GM18861 (cell line): ENCODE measurements around the gene DOCK11.
A peak's percentile ranks its signal among the peaks of the same experiment; 100 is the strongest.

Source experiments
- ATAC-seq: cut with Tn5 transposase; IDR thresholded peaks from one replicate; pipeline ENCODE4 v1.9.1; 2021; ENCODE audit not compliant: unreplicated experiment

DOCK11 gene

GRCh38 chrX:118626346-118626745 is 130.7 kb downstream of the DOCK11 start:
- no peak for ATAC-seq

GRCh38 chrX:118627084-118627758 is 131.6 kb downstream of the DOCK11 start:
- ATAC-seq, result no peak

GRCh38 chrX:118630848-118631247 is 135.2 kb downstream of the DOCK11 start:
- no peak for ATAC-seq

GRCh38 chrX:118631586-118631985 is 136.0 kb downstream of the DOCK11 start:
- no peak for ATAC-seq

GRCh38 chrX:118632862-118633261 is 137.2 kb downstream of the DOCK11 start:
- peak; percentile 61 for ATAC-seq

GRCh38 chrX:118633530-118633929 is 137.9 kb downstream of the DOCK11 start:
- ATAC-seq, result no peak

GRCh38 chrX:118634336-118634735 is 138.7 kb downstream of the DOCK11 start:
- ATAC-seq, result no peak

GRCh38 chrX:118637997-118638396 is 142.4 kb downstream of the DOCK11 start:
- ATAC-seq, result no peak

- ATAC-seq, result no peak
Observed at GRCh38 chrX:118644378-118644777, 148.8 kb downstream of the DOCK11 start.

GRCh38 chrX:118652717-118653116 is 157.1 kb downstream of the DOCK11 start:
- ATAC-seq, result no peak

- no peak for ATAC-seq
Observed at GRCh38 chrX:118654331-118654730, 158.7 kb downstream of the DOCK11 start.

- ATAC-seq, result no peak
Observed at GRCh38 chrX:118655561-118656246, 160.1 kb downstream of the DOCK11 start.

- no peak for ATAC-seq
Observed at GRCh38 chrX:118657413-118657812, 161.8 kb downstream of the DOCK11 start.

GRCh38 chrX:118660085-118660484 is 164.5 kb downstream of the DOCK11 start:
- ATAC-seq, result no peak

- no peak for ATAC-seq
Observed at GRCh38 chrX:118665204-118665603, 169.6 kb downstream of the DOCK11 start.

GRCh38 chrX:118666521-118666920 is 170.9 kb downstream of the DOCK11 start:
- ATAC-seq, result no peak

- no peak for ATAC-seq
Observed at GRCh38 chrX:118669435-118669834, 173.8 kb downstream of the DOCK11 start.

GRCh38 chrX:118675326-118675965 is 179.8 kb downstream of the DOCK11 start:
- ATAC-seq, result no peak

- ATAC-seq, result no peak
Observed at GRCh38 chrX:118675966-118676349, 180.3 kb downstream of the DOCK11 start.

- no peak for ATAC-seq
Observed at GRCh38 chrX:118677318-118677717, 181.7 kb downstream of the DOCK11 start.

- no peak for ATAC-seq
Observed at GRCh38 chrX:118679290-118679689, 183.7 kb downstream of the DOCK11 start.
